NT2/D1 (cell line): ENCODE data around the gene APRT.

Experiments
- SUZ12 ChIP-seq: IDR thresholded peaks from 2 replicates; pipeline ENCODE4 v1.6.1; 2011; ENCODE audit not compliant: insufficient read length, insufficient read depth; ENCODE audit errors: extremely low read depth
- YY1 ChIP-seq: IDR thresholded peaks from 2 replicates; pipeline ENCODE4 v1.6.1; 2011; ENCODE audit not compliant: insufficient read length, insufficient read depth
- ZNF274 ChIP-seq: IDR thresholded peaks from 2 replicates; pipeline ENCODE4 v1.6.1; 2011; ENCODE audit warnings: mild to moderate bottlenecking, low read depth, low read length

GRCh38 chr16:88762258-88762870 is 49.4 kb downstream of the APRT start:
- TF ChIP-seq ZNF274: no peak
- no peak for TF ChIP-seq SUZ12
- TF ChIP-seq YY1: no peak
